ENCODE measurements around the gene CTNNA2.

CTNNA2 gene

DNA sequence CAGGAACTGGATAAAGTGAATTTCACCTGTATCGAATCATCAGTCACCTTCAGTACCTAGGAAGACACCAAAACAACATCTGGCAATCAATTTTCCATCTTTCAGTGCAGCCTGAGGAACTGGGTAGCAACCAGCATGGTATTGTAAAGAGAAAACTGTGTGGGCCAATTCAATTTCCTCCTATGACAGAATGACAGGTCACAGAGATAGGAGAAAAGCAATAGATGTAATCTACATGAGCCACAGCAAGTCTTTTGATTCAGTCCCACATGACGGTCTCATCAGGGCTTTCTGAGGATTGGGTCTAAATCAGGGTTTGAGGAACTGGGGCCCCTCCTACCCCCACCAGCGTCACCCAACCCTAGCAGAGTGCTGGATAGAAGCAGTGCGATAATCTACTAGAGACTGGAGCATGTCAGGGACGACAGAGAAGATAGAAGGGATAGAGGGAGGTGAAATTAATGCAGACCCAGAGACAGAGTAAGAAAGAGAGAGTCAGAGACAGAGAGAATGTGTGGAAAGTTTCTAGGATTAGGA, 523.0 kb downstream of the CTNNA2 start:
- DNase-seq (ENCODE audit: low spot score), result no peak

DNA sequence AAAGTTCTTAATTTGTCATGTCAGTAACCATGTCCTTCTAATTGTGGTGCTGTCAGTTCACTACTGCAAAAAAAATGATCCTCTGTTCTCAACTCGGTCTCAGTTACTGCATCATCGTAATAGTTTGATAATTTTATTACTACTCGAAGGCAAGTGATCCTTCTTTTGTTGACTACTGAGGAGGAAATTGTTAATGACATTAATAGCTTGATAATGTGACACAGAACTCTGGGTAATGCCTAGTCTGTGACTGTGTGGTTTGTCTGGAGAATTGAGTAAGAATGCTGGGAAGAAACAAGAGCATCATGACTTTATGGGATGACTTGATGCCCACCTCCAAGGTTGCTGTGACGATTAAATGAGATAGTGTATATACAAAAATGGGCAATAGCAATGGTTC, 524.5 kb downstream of the CTNNA2 start:
- no peak for DNase-seq (ENCODE audit: low spot score)

DNA sequence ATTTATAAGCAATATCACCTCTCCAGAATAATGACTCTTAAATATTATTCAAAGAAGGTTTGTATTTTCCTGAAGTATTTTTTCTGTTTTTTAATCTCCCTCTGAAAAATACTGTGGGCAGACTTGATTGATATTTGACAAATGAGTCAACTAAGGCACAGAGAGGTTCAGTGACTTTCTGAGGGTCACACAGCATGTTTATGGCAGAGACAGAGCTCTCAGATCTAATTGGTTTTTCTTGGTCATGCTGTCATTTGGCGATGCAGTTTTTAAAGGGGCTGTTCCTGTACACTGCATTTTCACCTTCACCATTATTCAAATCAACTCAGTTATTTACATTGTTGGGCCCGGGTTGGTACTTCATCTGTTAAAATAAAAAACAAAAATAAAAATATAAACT, 527.4 kb downstream of the CTNNA2 start:
- no peak for DNase-seq (ENCODE audit: low spot score)

DNA sequence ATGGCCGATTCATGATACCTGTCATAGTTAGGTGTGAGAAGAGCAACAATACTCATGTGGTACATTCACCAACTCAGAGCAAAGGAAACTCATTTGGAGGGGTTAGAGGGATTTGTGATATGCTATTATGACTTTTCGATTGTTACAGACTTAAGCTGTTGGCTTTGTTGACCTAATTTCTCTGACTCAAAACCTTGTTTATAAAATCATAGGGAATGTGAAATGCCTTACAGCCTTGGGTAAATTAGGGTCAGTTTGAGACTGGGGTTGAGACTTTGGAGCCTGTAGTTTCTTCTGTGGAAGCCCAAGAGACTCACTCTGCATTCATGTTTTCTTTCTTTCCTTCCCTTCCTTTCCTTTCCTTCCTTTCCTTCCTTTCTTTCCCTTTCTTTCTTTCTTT, 529.8 kb downstream of the CTNNA2 start:
- no peak for DNase-seq (ENCODE audit: low spot score)

DNA sequence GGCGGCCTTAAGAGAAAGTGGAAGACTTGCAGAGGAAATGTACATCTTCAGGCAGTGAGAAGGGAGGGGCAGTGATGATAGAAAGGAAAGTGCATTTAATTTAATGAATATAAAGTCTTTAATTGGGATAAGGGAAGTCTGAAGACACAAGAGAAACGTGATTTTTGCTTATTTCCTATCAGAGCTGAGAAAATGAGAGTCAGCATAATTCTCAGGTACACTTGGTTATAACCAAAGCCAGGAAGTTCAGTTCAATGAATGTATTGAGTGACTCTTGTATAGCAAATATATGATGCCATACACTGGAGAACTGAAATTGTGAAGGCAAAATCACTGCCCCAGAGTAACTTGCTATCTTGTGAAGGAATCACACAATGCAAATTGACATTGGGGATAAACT, 535.4 kb downstream of the CTNNA2 start:
- DNase-seq (ENCODE audit: low spot score), result no peak

DNA sequence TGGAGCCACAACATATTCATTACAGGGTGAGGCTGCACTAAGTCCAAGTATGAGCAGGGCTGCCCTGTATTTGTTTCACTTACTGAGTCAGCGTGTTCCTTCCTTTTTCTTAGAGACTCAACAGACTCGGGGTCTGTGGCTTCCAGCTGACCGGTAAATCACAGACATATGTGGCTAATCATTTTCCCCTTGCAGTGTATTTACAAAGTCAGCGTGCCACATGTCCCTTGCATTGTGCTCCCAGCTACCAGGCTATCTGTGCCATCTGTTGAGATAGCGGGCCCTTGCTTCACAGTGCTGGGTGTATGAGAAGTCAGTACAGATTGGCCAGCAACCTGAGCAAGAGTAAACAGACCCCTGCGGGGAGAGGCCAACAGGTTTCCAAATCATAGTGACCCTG, 537.4 kb downstream of the CTNNA2 start:
- no peak for DNase-seq (ENCODE audit: low spot score)

DNA sequence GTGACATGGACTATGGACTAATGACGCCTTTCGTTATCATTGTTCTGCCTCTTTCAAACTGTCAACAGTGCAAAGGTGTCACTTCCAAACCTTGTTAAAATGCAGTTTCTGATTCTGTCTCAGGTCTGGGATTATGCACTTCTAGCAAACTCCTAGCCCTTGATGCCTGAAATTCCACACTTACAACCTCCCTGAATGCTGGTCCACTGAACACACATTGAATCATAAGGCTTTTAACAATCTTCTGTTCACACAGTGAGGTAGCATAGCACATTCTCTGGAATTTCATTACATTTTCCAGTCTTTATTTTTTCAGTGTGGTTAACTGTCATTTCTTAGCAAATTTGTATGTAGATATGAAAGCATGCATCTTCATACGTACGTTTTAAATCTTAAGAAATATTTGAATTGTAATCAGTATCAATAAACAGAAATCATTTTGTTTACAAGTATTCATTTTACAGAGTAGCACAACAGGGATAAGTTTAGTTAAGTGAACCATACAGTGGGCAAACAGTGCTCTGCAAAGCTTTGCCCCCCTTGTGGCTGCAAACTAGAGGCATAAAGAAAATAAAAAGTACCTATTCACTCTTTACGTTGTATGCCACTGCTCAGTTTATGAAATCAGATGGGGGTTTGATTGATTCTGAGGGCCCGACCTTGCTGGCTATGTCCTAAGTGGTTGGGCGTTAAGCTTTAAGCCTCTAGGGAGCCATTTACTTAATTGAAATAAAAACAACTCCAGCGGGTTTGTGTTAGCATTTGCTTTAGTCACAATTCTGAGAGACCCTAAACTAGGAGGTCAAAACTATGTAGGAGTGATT, 540.9 kb downstream of the CTNNA2 start:
- no peak for DNase-seq (ENCODE audit: low spot score)

DNA sequence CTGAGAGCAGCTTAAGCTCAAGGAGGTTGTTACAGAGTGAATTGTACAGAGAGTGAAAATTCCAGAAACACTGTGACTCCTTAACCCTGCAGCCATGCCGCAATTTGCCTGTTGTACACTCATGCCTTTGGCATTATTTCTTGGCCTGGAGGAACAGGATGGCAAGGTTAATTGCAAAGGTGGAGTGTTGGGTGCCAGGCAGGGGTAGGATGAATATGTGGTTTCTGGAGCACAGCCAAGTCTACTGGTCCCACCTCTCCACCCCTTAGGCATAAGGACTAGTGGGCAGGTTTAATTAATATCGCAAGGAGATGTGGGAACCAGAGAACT, 541.5 kb downstream of the CTNNA2 start:
- no peak for DNase-seq (ENCODE audit: low spot score)

DNA sequence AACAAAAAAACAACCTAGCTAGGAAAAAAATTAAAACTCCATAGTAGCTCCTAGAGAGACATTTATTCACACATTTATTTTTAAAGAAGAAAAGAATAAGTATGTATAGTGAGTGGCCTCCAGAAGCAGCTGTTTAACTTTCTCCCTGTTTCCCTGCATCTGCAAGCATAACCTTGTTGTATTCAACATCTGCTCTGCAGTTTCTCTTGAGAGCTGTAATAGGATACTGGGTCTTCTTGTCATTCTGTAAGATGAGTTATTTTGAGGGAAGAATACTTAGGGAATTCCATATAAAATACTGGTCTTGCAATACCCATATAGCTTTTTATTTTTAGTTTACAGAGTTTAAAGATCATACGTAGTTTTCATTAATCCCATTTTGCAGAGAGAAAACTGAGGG, 545.1 kb downstream of the CTNNA2 start:
- DNase-seq (ENCODE audit: low spot score), result no peak

DNA sequence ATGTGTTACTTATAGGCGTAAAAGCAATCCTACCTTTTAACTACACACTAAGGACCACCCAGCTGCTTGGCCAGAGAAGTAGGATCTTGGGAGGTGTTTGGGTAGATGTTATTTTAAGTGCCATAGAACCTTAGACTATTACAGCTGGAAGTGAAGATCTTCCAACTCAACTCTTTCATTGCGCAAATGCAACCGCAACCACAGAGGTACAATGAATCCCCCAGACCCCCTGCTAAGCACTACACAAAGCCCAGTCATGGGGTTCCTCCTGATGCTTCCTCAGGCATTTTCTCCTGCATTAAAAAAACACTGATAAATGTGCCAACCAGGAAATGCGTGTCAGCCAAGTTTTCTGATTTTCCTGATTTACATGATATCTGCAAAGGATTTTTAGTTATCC, 545.7 kb downstream of the CTNNA2 start:
- no peak for DNase-seq (ENCODE audit: low spot score)

DNA sequence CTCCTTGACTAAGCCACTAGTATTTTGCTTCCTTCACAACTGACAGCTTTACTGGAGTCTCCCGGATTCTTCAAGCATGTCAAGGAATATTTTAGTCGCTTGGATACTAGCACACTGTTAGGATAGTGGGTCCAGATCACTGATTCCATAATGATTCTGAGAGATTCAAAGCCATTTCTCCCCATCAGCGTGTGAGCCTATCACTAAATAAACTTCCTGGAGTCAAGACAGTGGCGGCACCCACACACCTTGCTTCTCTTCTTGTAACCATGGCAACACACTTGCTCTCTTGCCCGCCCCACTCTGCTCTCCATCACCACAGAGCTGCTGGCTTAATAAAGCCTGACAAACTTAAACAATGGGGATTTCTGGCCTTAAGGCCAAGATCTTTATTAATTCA, 546.6 kb downstream of the CTNNA2 start:
- DNase-seq (ENCODE audit: low spot score), result no peak

DNA sequence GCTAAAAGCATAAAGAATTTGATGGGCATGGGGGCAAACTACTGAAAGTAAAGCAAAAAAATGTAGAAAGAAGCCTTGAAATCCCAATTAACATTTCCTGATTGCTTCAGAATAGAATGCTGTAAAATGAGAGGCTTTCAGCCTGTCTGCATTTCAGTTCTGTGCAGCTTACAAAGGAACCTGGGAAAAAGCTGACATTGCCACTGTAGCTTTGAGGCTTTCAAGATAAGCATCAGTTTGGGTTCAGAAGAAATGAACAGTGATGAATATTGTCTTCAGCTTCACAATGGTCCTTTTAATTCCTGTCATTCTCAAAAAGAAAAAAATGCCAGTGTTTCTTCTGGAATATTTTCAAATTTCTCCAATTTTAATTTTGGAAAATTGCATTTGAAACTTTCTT, 549.0 kb downstream of the CTNNA2 start:
- no peak for DNase-seq (ENCODE audit: low spot score)

DNA sequence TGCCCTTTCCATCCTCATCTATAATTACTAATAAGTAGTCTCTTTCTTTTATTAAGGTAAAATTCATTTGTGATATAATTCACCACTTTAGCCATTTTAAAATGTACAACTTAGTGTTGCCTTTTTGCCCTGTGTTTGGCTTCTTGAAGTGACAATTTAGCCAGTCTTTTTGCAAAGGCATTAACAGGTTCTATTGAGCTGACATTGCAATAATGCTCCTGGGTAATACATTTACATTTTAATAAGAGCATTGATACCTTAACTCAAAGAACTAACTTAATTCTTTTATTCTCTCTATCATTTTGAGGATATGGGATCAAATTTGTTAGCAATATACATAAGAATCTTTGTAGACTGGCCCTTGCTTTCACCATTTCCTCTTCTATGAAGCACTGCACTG, 549.4 kb downstream of the CTNNA2 start:
- no peak for DNase-seq (ENCODE audit: low spot score)

DNA sequence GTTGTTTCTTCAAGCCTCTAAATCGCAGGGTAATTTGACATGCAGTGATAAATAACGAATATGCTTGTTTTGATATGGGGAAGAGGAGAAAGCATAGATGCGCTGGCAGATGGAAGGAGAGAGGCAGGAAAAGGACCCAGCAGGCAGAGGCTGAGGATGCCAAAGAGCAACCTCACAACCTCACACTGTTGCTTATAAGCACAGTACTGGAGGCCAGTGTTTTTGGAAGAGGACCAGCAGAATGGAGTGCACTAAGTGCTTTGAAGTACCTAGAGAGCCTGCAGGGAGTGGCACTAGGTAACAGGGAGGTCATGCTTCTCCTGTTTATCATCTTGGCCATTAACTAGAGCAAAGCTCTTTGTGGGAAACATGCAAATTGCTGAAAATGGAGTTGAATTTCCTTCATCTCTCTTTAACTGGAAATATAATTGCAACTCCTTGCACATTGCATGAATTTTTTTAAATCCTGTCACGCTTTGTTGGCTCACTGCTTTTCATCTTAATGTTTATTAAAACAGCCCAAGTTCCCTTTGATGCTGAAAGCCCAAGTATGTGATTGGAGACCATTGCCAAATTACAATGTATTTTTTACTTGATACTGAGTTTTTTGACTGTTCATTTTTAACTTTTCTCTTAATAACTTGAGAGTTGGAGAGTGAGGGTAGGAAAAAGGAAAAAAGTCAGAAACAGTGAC, 555.3 kb downstream of the CTNNA2 start:
- no peak for DNase-seq (ENCODE audit: low spot score)

DNA sequence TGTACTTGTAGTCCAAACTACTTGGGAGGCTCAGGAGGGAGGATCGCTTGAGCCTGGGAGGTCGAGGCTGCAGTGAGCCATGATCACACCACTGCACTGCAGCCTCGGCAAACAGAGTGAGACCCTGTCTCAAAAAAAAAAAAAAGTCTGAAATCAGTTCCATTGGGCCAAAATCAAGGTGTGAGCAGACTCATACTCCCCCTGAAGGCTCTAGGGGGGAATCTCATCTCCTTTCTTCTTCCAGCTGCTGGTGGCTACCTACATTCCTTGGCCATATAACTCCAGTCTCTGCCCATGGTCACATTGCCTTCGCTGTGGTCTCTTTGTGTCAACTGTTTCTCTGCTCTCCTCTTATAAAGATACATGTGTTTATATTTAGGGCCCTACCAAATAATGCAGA, 557.7 kb downstream of the CTNNA2 start:
- DNase-seq (ENCODE audit: low spot score), result no peak

DNA sequence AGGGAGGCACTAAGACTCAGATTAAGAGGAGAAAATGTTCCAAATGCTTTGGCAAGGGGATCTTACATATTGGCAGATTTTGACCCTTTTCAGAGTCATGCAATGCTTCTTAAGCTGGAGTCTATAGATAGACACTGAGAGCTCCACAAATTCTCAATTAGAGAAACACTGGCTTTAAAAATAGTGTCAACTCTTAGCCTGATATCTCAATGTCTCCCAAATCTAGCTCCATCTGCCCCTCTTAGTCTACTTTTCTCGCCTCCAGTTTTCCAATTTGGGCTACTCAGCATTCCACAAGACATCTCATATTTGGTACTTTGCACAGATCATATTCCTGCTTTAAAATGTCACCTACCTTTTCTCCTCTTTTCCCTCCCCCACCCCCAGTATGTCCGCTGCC, 559.1 kb downstream of the CTNNA2 start:
- no peak for DNase-seq (ENCODE audit: low spot score)

DNA sequence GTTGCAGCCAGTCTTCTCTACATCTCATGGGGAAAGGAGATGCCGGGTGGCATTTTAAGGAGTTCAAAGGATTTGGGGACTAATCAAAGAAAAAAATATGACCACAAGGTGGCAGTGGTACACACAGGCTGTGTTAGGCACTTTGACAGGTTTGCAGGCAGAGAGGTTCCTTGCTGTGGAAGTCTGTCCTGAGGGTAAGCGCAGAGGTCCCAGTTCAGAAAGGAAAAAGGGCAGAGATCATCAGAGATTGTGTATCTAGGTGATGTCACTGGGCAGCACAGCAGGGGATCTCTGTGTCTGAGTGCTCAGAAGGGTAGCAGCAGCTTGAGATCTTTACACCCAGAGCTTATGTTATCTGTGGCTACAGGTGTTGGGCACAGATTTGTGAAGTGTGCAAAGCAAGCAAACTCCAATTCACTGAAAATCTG, 560.3 kb downstream of the CTNNA2 start:
- DNase-seq (ENCODE audit: low spot score), result peak; percentile 56

DNA sequence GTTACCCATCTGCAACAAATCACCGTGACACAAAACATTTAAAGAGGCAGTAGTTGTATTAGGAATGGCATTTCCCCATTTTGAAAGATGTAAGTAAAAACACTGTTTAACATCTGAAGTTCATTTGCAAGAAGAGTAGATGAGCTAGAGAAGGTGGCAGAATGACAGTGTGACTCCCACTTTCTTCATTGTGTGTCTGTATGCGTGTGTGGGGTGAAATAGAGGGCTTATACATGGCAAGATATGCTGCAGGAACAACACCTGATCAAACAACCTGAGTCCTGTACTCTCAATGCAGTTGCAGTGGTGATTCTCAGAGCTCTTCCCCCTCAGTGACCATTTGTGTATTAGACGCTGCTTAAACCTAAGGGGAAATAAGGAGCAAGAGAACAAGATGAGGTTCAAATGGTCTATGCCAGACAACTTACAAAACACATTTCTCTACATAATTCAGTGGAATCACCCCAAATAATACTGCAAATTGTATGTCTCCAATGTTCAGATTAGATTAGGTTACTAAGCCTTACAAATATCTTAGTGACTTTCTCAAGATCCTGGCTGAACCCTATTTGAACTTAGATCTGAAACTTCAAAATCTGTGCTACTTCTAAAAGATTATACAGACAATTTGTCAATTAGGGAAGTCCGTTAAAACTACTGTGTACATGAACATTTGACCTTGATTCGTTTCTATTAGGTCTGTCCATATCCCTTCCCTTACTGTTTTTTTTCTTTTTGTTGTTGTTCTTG, 561.6 kb downstream of the CTNNA2 start:
- no peak for DNase-seq (ENCODE audit: low spot score)

DNA sequence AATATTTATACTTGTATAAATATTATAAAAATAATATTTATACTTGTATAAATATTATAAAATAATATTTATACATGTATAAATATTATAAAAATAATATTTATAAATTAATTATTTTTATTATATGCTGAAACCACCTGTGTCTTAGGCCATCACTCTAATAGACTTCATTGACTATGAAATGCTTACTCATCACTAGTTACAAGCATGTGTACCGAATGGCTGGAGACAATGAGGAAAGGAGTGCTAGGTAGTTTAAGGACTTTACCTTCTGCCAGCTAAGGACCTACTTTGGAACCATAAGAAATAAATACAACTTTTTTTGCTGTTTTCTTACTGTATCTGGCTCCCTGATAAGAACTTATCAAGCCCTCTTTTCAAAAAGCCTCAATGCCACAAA, 562.9 kb downstream of the CTNNA2 start:
- no peak for DNase-seq (ENCODE audit: low spot score)

DNA sequence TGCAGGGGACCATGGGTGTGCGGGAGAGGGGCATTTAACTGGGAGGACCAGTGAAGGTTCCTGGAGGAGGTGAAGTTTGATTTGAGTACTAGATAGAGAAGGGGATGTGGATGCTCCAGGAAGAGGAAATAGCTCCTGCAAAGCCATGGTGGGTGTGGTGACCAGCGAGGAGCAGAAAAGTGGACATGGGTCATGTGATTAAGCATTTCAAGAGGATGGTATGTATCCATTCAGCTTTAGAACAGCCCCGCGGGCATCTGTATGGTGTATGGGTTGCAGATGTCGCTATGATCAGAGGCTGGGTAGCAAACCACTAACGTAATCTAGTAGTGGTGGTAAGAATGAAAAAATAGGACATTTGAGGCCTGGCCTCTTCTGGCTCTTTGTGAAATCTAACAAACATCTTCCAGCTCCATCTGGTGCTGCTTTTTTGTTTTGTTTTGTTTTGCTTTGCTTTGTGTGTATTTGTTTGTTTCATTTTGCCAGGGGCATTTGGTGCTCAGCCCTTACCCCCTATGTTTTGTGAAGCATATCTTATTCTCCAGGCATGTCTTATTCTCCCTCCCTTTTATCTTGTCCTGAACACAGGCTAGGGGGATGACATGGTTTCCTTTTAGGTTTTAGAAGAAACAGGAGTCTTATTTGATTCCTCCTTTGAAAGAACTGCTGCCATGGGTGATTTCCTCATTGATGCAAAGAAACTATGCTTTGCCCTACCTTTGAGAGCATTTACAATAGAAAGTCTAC, 565.6 kb downstream of the CTNNA2 start:
- no peak for DNase-seq (ENCODE audit: low spot score)

DNA sequence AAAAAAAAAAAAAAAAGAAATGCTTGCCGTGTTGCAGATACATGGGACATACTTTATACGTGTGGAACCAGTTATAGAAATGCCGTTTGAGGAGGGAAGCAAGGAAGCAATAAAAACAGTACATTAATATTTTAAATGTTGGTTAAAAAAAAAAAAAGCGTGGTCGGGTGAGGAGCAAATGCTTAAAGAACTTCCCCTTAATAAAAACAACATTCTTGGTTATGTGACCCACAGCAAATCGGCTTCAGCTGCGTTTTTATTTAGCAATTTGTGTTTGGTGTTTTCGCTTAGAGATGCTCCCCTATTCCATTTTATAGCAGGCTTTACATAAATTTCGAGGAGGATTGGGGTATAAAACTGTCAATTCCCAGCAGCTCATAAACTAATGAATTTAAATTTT, 568.1 kb downstream of the CTNNA2 start:
- DNase-seq (ENCODE audit: low spot score), result no peak

DNA sequence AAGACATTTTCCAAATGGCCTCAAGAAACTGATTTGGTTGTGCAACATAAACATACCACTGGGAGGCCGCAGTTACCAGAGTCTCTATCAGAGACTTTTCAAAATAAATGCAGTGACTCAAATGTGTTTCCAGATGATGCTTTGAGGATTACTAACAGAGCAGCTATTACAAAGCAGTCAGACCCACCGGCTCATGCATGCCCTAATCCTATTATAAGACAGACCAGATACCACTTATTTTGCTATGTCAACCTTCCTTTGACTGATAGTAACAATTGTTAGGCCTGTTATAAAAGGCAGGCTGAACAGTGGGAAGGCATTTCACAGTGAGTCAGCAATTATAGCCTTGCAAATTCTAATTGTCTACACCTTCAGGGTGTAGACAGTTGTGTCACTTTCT, 574.0 kb downstream of the CTNNA2 start:
- no peak for DNase-seq (ENCODE audit: low spot score)

All from ecto neural progenitor cell (in vitro differentiated cells).